Measurements from ENCODE around the gene IFI44L.

The IFI44L gene

GRCh38 chr1:78619803-78620579 is at the start of gene IFI44L:
Gene IFI44L (plus strand): TSS chr1:78620448. CDS start chr1:78627916, 7,468 bp downstream.
- DNase-seq = no peak

DNA sequence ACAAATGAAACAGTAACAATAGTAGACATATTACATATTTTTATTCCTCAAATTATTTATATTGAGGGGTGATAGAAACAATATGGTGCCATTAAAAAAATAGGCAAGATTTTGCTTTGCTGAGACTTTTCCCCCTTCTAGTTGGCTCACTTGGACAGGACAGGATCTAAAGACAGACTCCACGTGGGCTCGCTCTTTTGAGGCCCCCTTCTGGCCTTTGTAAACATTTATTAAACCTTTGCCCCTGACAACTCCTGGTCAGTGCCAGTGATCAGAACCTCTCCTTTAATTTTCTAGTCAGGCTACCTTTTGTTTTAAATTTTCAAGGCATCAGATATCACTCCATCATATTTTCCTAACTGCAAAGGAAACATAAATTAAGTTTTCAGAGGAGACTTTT is 49.7 kb upstream of the IFI44L start:
- DNase-seq = no peak

GRCh38 chr1:78577257-78578100 is 42.8 kb upstream of the IFI44L start:
- DNase-seq = no peak

DNA sequence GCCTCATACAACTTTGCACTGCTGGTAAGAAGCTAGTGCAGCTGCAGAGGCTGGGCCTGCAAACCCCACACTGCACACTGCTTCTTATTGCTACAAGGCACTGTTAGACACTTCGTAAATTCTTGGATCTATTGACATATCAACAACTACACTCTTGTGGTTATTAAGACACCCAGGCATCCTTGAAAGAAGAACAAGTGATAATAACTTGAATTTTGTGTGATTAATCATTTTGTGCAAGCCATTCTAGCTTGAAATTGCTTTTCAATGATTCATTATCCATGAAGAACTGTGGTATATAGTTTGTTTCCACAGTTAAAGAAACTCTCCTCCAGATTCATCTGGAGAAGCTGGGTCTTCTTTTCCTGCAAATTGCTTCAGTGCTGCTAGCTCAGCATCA is 33.7 kb upstream of the IFI44L start:
- no peak for DNase-seq

- no peak for DNase-seq
Measured at GRCh38 chr1:78587211-78587610, 33.0 kb upstream of the IFI44L start.

GRCh38 chr1:78591971-78592370 is 28.3 kb upstream of the IFI44L start:
- DNase-seq = no peak

DNA sequence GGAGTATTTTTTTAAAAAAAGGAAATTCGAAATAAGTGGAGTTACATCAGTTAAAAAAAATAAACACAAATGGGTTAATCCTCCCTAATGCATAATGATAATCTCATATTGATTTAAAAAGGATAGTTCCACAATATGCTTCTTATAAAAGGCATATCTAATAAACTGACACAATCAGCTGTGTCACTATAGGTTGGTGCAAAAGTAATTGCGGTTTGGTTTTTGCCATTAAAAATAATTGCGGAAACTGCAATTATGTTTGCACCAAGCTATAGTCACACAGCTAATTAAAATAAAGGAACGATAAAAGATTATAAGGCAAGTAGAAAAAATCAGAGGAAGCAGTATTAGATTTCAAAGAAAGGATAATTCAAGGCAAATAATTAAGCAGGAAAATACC is 21.0 kb upstream of the IFI44L start:
- no peak for DNase-seq

DNA sequence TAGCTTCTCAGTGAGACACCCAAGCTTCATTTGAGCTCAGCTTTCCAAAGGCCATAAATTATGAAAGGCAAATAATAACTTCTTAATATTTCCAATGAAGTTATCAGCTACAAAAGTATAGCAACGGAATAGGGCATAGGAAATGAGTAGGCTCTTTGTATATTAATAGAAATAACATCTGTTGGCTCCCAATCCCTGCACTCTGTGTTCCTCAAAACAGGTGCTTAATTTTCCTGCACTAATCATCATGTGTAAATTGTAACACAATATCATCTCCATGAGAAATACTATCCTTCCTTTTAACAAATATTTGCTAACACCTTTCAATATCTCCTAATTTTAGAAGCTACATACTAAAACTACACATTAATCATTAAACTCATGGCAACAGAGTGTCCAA is 19.2 kb upstream of the IFI44L start:
- DNase-seq = no peak

DNA sequence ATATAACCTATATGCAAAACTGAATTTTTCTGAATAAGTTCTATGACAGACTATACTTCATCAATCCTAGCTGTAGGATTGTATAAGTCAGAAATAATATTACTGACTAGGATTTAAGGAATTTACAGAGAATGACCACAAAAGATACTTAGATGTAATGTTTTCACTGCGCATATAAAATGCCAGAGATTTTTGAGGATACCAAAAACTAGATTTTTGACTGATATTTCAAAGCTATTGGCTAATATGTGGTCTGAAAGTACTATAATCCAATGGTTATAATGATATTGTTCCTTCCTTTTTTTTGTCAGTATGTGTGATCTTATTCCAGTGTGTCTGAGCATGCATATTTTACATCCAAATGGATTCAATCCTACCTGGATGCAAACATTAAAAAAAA is 17.0 kb upstream of the IFI44L start:
- no peak for DNase-seq

DNA sequence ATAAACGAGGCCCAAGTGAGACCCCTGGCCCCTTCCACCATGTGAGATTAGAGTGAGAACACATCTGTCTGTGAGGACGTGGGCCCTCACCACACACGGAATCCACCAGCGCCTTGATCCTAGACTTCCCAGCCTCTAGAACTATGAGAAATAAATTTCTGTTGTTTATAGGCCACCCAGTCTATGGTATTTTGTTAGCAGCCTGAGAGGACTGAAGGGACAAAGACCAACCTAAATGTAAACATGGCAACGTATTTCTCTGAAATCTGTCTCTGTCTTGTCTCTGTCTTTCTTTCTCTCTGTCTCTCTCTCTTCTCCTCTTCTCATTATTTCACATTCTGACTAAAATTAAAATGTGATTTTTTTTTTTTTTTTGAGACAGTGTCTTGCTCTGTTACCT is 15.6 kb upstream of the IFI44L start:
- DNase-seq = no peak

- DNase-seq = no peak
Measured at GRCh38 chr1:78606274-78606673, 14.0 kb upstream of the IFI44L start.

DNA sequence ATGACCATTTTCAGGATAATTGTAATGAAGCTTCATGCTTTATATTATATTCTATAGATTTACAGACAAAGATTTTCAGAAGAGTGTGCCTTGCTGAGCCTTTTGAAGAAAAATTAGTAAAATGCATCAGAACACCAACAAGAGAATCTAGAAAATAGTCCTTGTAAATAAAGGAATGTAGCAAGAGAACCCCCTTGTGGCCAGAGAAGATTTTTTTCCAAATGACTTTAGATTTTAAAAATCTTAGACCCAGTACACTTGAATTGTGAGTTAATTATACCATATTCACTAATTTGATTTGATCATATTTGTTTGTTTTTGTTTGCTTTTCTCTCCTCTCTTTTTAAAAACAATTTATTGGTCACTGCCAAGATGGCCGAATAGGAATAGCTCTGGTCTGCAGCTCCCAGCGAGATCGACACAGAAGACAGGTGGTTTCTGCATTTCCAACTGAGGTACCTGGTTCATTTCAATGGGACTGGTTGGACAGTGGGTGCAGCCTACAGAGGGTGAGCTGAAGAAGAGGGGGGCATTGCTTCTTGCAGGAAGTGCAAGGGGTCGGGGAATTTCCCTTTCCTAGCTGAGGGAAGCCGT is 12.8 kb upstream of the IFI44L start:
- peak; percentile 10 for DNase-seq

- no peak for DNase-seq
Measured at GRCh38 chr1:78607944-78608343, 12.3 kb upstream of the IFI44L start.

GRCh38 chr1:78617615-78618026 is 2.6 kb upstream of the IFI44L start:
- DNase-seq = peak; percentile 65

DNA sequence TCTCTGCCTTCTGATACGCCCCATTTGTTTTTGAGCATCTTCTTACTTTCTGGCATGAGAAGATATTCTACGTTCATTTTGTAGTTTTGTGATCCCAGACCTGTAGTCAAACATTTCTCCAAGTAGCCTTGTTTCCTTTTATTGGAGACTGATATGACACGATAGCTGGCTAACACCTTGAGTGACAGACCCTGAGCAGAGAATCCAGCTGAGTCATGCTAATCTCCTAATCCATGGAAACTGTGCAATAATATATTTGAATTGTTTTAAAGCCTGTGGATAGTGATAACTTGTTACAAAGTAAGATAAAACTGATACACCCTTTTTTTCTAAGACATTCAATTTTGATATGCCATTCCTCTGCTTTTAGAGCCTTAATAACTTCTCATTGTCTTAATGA is 1.2 kb upstream of the IFI44L start:
- no peak for DNase-seq

GRCh38 chr1:78619446-78619802 is 824 bp upstream of the IFI44L start:
- no peak for DNase-seq

- no peak for DNase-seq
Measured at GRCh38 chr1:78620666-78621065, 418 bp downstream of the IFI44L start.

DNA sequence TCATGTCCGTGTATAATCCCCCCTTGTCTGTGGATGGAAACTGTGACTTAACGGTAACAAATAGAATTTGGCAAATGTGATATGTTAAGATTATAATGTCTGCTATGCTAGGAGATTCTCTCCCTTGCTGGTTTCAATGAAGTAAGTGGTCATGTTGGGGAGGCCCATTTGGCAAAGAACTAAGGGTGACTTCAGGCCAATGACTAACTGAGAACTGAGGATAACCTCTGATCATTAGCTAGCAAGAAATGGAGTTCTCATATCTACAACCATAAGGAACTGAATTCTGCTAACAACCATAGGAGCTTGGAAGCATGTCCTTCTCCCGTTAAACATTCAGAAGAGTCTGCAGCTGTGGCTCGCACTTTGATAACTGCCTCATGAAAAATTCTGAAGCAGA is 2.3 kb downstream of the IFI44L start:
- DNase-seq = no peak

DNA sequence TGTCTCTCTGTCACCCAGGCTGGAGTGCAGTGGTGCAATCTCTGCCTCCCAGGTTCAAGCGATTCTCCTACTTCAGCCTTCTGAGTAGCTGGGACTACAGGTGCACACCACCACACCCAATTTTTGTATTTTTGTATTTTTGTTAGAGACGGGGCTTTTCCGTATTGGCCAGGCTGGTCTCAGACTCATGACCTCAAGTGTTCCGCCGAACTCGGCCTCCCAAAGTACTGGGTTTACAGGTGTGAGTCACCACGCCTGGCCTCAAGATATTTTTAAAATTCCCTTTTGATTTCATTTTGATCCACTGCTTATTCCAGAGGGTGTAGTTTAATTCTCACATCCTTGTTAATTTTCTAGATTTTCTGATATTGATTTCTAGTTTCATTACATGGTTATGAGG is 3.8 kb downstream of the IFI44L start:
- DNase-seq = no peak

DNA sequence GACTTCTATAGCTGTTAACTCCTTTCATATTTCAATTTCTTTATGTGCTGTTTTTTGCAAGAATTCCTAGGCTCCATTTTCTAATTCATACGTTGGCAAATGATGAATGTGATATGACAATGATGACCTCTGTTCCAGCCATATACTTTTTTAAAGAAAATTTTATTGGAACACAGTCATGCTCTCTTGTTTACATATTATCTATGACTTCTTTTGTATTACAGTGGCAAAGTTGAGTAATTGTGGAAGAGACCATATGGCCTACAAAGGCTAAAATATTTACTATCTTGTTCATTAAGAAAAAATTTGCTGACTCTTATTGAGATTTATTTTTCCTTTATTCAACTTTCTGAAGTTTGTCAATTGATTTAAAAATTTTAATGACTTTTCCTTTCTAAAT is 7.1 kb downstream of the IFI44L start:
- DNase-seq = no peak

GRCh38 chr1:78630600-78630999 is 10.4 kb downstream of the IFI44L start:
- no peak for DNase-seq

GRCh38 chr1:78633209-78633608 is 13.0 kb downstream of the IFI44L start:
- DNase-seq = no peak

GRCh38 chr1:78640462-78640861 is 20.2 kb downstream of the IFI44L start:
- DNase-seq = no peak

GRCh38 chr1:78641558-78641957 is 21.3 kb downstream of the IFI44L start:
- no peak for DNase-seq
